HepG2 (cell line): ENCODE measurements around the gene UBR3.

Experiments used
- ERF ChIP-seq: IDR thresholded peaks from 2 replicates; pipeline ENCODE4 v1.6.1; 2018; ENCODE audit warnings: missing biosample characterization, missing genetic modification reagents
- FOXA3 ChIP-seq: IDR thresholded peaks from 2 replicates; pipeline ENCODE4 v1.6.1; 2016; ENCODE audit warnings: missing genetic modification reagents, missing compliant biosample characterization
- PRPF4 ChIP-seq: fragments of 200-400 bp; formaldehyde crosslinking; IDR thresholded peaks from 2 replicates; pipeline ENCODE4 v1.6.1; 2016; ENCODE audit warnings: low read length, low read depth; ENCODE audit not compliant: poor library complexity, severe bottlenecking
- TAF1 ChIP-seq: sonication (generic); formaldehyde crosslinking; IDR thresholded peaks from 2 replicates; pipeline ENCODE4 v1.4.0; 2020; ENCODE audit warnings: missing genetic modification reagents

- TF ChIP-seq PRPF4 = no peak
- no peak for TF ChIP-seq TAF1 (CRISPR knock-in tag)
- no peak for TF ChIP-seq ERF (CRISPR knock-in tag)
- TF ChIP-seq FOXA3 = no peak
Measured at GRCh38 chr2:170013802-170014551, 186.7 kb downstream of the UBR3 start.
